Astrocyte (in vitro differentiated cells and primary cell): ENCODE results near the gene ELP2. TPM values are rescaled to one million over a fixed set of nuclear protein-coding genes. Genes with fewer than 3 reads are reported as not detected.

ENCODE experiments used
- DNase-seq: peaks from one replicate; pipeline ENCODE4 v3.0.0-alpha.2; 2010; ENCODE audit warnings: low read depth
- FAIRE-seq: peaks from 2 replicates; lab custom pipeline; 2011; peaks lifted over from hg19 to GRCh38; lab: Jason Lieb, UNC
- H2AFZ ChIP-seq: 2 replicates; pipeline ENCODE4 v1.6.0; 2012; ENCODE audit warnings: low read depth, low read length, inconsistent platforms
- H3K27ac ChIP-seq: 2 replicates; pipeline ENCODE4 v1.5.1; 2011; ENCODE audit warnings: low read depth, low read length, inconsistent platforms
- H3K27me3 ChIP-seq: 2 replicates; pipeline ENCODE4 v1.6.0; 2011; ENCODE audit warnings: low read length, inconsistent platforms; ENCODE audit not compliant: insufficient read depth
- H3K36me3 ChIP-seq: 2 replicates; pipeline ENCODE4 v1.5.1; 2011; ENCODE audit warnings: low read length, inconsistent platforms; ENCODE audit not compliant: insufficient read depth
- H3K4me1 ChIP-seq: 2 replicates; pipeline ENCODE4 v1.5.1; 2011; ENCODE audit warnings: low read length, inconsistent platforms; ENCODE audit not compliant: insufficient read depth
- H3K4me2 ChIP-seq: 2 replicates; pipeline ENCODE4 v1.6.0; 2012; ENCODE audit warnings: low read length, inconsistent platforms
- H3K4me3 ChIP-seq: 2 replicates; pipeline ENCODE4 v1.5.1; 2011; ENCODE audit warnings: low read depth, mild to moderate bottlenecking, low read length, inconsistent platforms; ENCODE audit not compliant: insufficient read depth
- H3K79me2 ChIP-seq: 2 replicates; pipeline ENCODE4 v1.6.0; 2012; ENCODE audit warnings: mild to moderate bottlenecking, low read length, inconsistent platforms; ENCODE audit not compliant: insufficient read depth
- H3K9ac ChIP-seq: 2 replicates; pipeline ENCODE4 v1.6.0; 2012; ENCODE audit warnings: mild to moderate bottlenecking, low read length, inconsistent platforms
- H3K9me3 ChIP-seq: 2 replicates; pipeline ENCODE4 v1.5.1; 2012; ENCODE audit warnings: low read depth, mild to moderate bottlenecking, low read length, inconsistent platforms; ENCODE audit not compliant: insufficient read depth
- H4K20me1 ChIP-seq: 2 replicates; pipeline ENCODE4 v1.6.0; 2012; ENCODE audit warnings: low read length, inconsistent platforms; ENCODE audit not compliant: insufficient read depth
- H3K27ac Mint-ChIP-seq: one replicate; pipeline ENCODE4 v1.8.0; 2021; ENCODE audit warnings: mild to moderate bottlenecking, mixed read lengths; ENCODE audit not compliant: unreplicated experiment
- H3K27me3 Mint-ChIP-seq: one replicate; pipeline ENCODE4 v1.8.0; 2021; ENCODE audit warnings: low read depth, mixed read lengths; ENCODE audit not compliant: unreplicated experiment
- H3K36me3 Mint-ChIP-seq: one replicate; pipeline ENCODE4 v1.8.0; 2021; ENCODE audit warnings: low read depth, mixed read lengths; ENCODE audit not compliant: unreplicated experiment
- H3K4me1 Mint-ChIP-seq: one replicate; pipeline ENCODE4 v1.8.0; 2021; ENCODE audit warnings: low read depth, mixed read lengths; ENCODE audit not compliant: unreplicated experiment
- H3K4me3 Mint-ChIP-seq: one replicate; pipeline ENCODE4 v1.8.0; 2021; ENCODE audit warnings: mild to moderate bottlenecking, moderate library complexity, mixed read lengths; ENCODE audit not compliant: unreplicated experiment
- H3K9me3 Mint-ChIP-seq: one replicate; pipeline ENCODE4 v1.8.0; 2021; ENCODE audit warnings: mild to moderate bottlenecking, mixed read lengths; ENCODE audit not compliant: unreplicated experiment
- CTCF ChIP-seq: IDR thresholded peaks from 2 replicates; pipeline ENCODE4 v1.5.1; 2011; ENCODE audit warnings: low read depth, mild to moderate bottlenecking, inconsistent platforms, low read length, moderate library complexity; ENCODE audit not compliant: insufficient read depth
- EZH2 ChIP-seq: IDR thresholded peaks from 2 replicates; pipeline ENCODE4 v1.6.1; 2012; ENCODE audit warnings: mild to moderate bottlenecking, low read length, inconsistent platforms; ENCODE audit not compliant: insufficient read depth
- total RNA-seq: library from RNA; stranded (reverse); gene quantifications from 2 replicates; pipeline ENCODE4 v1.2.1, GENCODE V29; 2021

Gene ELP2
- total RNA-seq, 1 donor from 2014 or later: 99.8 TPM

- FAIRE-seq: no peak
- Histone ChIP-seq H3K27ac (no peak overlapping the region), H3K4me2 (no peak overlapping the region), H3K79me2 (no peaks in the 10 kb centered on the region), H3K9ac (no peak overlapping the region), H3K36me3 (peaks cover 48% of the 10 kb centered on the region), H3K4me3 (no peak overlapping the region), H4K20me1 (peaks cover 11% of the 10 kb centered on the region), H3K9me3 (no peaks in the 10 kb centered on the region), H3K4me1 (no peaks in the 10 kb centered on the region), H2AFZ (no peak overlapping the region), H3K27me3 (no peaks in the 10 kb centered on the region)
- Mint-ChIP-seq H3K4me3 (no peak overlapping the region), H3K27ac (no peak overlapping the region), H3K4me1 (no peaks in the 10 kb centered on the region), H3K27me3 (no peaks in the 10 kb centered on the region), H3K36me3 (peaks cover 3% of the 10 kb centered on the region), H3K9me3 (no peaks in the 10 kb centered on the region)
- no peak for DNase-seq
- TF ChIP-seq EZH2 (no peak), CTCF (no peak)
These were observed 9.4 kb upstream of the ELP2 start for GRCh38 chr18:36120297-36120696.

GRCh38 chr18:36124841-36125240 lies 4.9 kb upstream of the ELP2 start:
- Histone ChIP-seq H4K20me1 (peaks cover 35% of the 10 kb centered on the region), H3K4me1 (peaks cover 9% of the 10 kb centered on the region), H3K9ac (no peak overlapping the region), H3K27me3 (no peaks in the 10 kb centered on the region), H3K4me2 (no peak overlapping the region), H3K4me3 (no peak overlapping the region), H3K9me3 (no peaks in the 10 kb centered on the region), H2AFZ (no peak overlapping the region), H3K27ac (no peak overlapping the region), H3K79me2 (peaks cover 38% of the 10 kb centered on the region), H3K36me3 (peaks cover 29% of the 10 kb centered on the region)
- H3K27me3 Mint-ChIP-seq: no peaks in the 10 kb centered on the region
- no peak overlapping the region for H3K4me3 Mint-ChIP-seq
- DNase-seq: no peak
- no peak overlapping the region for H3K27ac Mint-ChIP-seq
- no peak for FAIRE-seq
- H3K36me3 Mint-ChIP-seq: peaks cover 8% of the 10 kb centered on the region
- no peaks in the 10 kb centered on the region for H3K9me3 Mint-ChIP-seq
- TF ChIP-seq CTCF (no peak), EZH2 (no peak)
- peaks cover 8% of the 10 kb centered on the region for H3K4me1 Mint-ChIP-seq

GRCh38 chr18:36126668-36127067 lies 3.0 kb upstream of the ELP2 start:
- no peak overlapping the region for H2AFZ ChIP-seq
- peaks cover 20% of the 10 kb centered on the region for H3K36me3 ChIP-seq

More at GRCh38 chr18:36126668-36127067, 3.0 kb upstream of the ELP2 start:
- peaks cover 48% of the 10 kb centered on the region for H4K20me1 ChIP-seq
- no peak overlapping the region for H3K27ac ChIP-seq
- H3K27me3 ChIP-seq: no peaks in the 10 kb centered on the region
- H3K4me1 ChIP-seq: peaks cover 9% of the 10 kb centered on the region
- Mint-ChIP-seq H3K36me3 (peaks cover 8% of the 10 kb centered on the region), H3K27ac (no peak overlapping the region), H3K27me3 (no peaks in the 10 kb centered on the region), H3K4me3 (no peak overlapping the region), H3K4me1 (peaks cover 12% of the 10 kb centered on the region), H3K9me3 (no peaks in the 10 kb centered on the region)
- no peak overlapping the region for H3K4me2 ChIP-seq
- DNase-seq (no peak), FAIRE-seq (no peak)
- no peaks in the 10 kb centered on the region for H3K9me3 ChIP-seq
- no peak overlapping the region for H3K4me3 ChIP-seq
- TF ChIP-seq CTCF (no peak), EZH2 (no peak)
- no peak overlapping the region for H3K9ac ChIP-seq
- H3K79me2 ChIP-seq: peaks cover 56% of the 10 kb centered on the region
